Measurements from ENCODE around the gene HMGN4.

Gene HMGN4

GRCh38 chr6:26554447-26554696 is 16.2 kb downstream of the HMGN4 start:
- ChIA-PET POLR2A (interaction anchor here (1.2 to 6.3 kb wide), 2 partner anchors 17 to 32 kb away, joined by 3 to 45 read pairs; partner anchors contain the start of gene HMGN4), CTCF (interaction anchor here (0.6 to 1.3 kb wide), 4 partner anchors 15 to 232 kb away, joined by 3 to 4 read pairs (median 4); no protein-coding TSS in a partner anchor)
- TF ChIP-seq FOXA1 (IDR thresholded peaks at IDR 0.05) (no peak), ARNT (IDR thresholded peaks at IDR 0.05) (no peak), SUZ12 (IDR thresholded peaks at IDR 0.05) (no peak), L3MBTL2 (conservative IDR thresholded peaks at IDR 0.05) (no peak), FOXK2 (IDR thresholded peaks at IDR 0.05) (no peak), NFRKB (IDR thresholded peaks at IDR 0.05) (no peak), LEF1 (IDR thresholded peaks at IDR 0.05; ENCODE audit: borderline replicate concordance) (no peak), SP1 (IDR thresholded peaks at IDR 0.05) (no peak), PKNOX1 (IDR thresholded peaks at IDR 0.05) (no peak)
- DNase-seq (ENCODE audit: extremely low spot score) = no peak

GRCh38 chr6:26554697-26555504 is 16.7 kb downstream of the HMGN4 start:
- DNase-seq (ENCODE audit: extremely low spot score) = no peak
- CTCF ChIA-PET = interaction anchor here (0.6 to 1.3 kb wide), 3 partner anchors 17 to 233 kb away, joined by 3 to 4 read pairs (median 4); no protein-coding TSS in a partner anchor
- POLR2A ChIA-PET = interaction anchor here (1.0 to 6.3 kb wide), 5 partner anchors 14 to 367 kb away, joined by 3 to 45 read pairs (median 4); partner anchors contain the start of gene HMGN4
- TF ChIP-seq ZNF384 (IDR thresholded peaks at IDR 0.05) (peak; percentile 93), FOXM1 (IDR thresholded peaks at IDR 0.05; ENCODE audit: borderline replicate concordance) (no peak), L3MBTL2 (conservative IDR thresholded peaks at IDR 0.05) (no peak), FOXA1 (IDR thresholded peaks at IDR 0.05) (no peak)

- TF ChIP-seq L3MBTL2 (conservative IDR thresholded peaks at IDR 0.05) (0 out of 2 replicates have a peak, but pooled peaks have one; percentile 8), TARDBP (IDR thresholded peaks at IDR 0.05) (no peak)
- POLR2A ChIA-PET = interaction anchor here (1.0 to 6.3 kb wide), 7 partner anchors 14 to 591 kb away, joined by 3 to 45 read pairs (median 3); partner anchors contain the start of gene HMGN4
- DNase-seq (ENCODE audit: extremely low spot score) = no peak
- CTCF ChIA-PET = interaction anchor here (1.0 to 1.3 kb wide), 3 partner anchors 14 to 40 kb away, joined by 3 to 4 read pairs (median 3); no protein-coding TSS in a partner anchor
These were observed 17.5 kb downstream of the HMGN4 start for GRCh38 chr6:26555505-26556262.

- peak; percentile 69 for TF ChIP-seq ARNT (IDR thresholded peaks at IDR 0.05)
- TF ChIP-seq PKNOX1 (IDR thresholded peaks at IDR 0.05) = peak; percentile 93
- no peak for TF ChIP-seq FOXK2 (IDR thresholded peaks at IDR 0.05)
- TF ChIP-seq ELF4 (IDR thresholded peaks at IDR 0.05) = no peak
- no peak for TF ChIP-seq BHLHE40 (IDR thresholded peaks at IDR 0.05; ENCODE audit: borderline replicate concordance)
- no peak for TF ChIP-seq LEF1 (IDR thresholded peaks at IDR 0.05; ENCODE audit: borderline replicate concordance)
- no peak for TF ChIP-seq SP1 (IDR thresholded peaks at IDR 0.05)
- no peak for TF ChIP-seq L3MBTL2 (conservative IDR thresholded peaks at IDR 0.05)
- no peak for TF ChIP-seq SUZ12 (IDR thresholded peaks at IDR 0.05)
- no peak for TF ChIP-seq TARDBP (IDR thresholded peaks at IDR 0.05)
- TF ChIP-seq FOXA1 (IDR thresholded peaks at IDR 0.05) = no peak
- peak; percentile 19; the same call in 1 of the 2 replicates for TF ChIP-seq CTBP1 (IDR thresholded peaks at IDR 0.05; ENCODE audit: borderline replicate concordance)
- CTCF ChIA-PET = interaction anchor here (0.8 to 1.1 kb wide), 3 partner anchors 13 to 215 kb away, joined by 3 to 5 read pairs (median 4); no protein-coding TSS in a partner anchor
- DNase-seq (ENCODE audit: extremely low spot score) = no peak
- POLR2A ChIA-PET = interaction anchor here (0.6 to 6.3 kb wide), 7 partner anchors 13 to 962 kb away, joined by 3 to 45 read pairs (median 3); partner anchors contain the start of gene HMGN4
These were observed 18.3 kb downstream of the HMGN4 start for GRCh38 chr6:26556263-26557070.

- ChIA-PET POLR2A (interaction anchor here (0.6 to 1.0 kb wide), 2 partner anchors 23 to 25 kb away, joined by 3 read pairs; partner anchors contain the start of gene HMGN4), CTCF (interaction anchor here (1.4 kb wide), 2 partner anchors 34 to 220 kb away, joined by 3 to 4 read pairs; no protein-coding TSS in a partner anchor)
- DNase-seq (ENCODE audit: extremely low spot score) = no peak
- TF ChIP-seq FOXA1 (IDR thresholded peaks at IDR 0.05) = no peak
- TF ChIP-seq ZNF384 (IDR thresholded peaks at IDR 0.05) = no peak
- no peak for TF ChIP-seq PKNOX1 (IDR thresholded peaks at IDR 0.05)
These were observed 23.6 kb downstream of the HMGN4 start for GRCh38 chr6:26561533-26562466.
